ENCODE data around the gene BSN. TPM values are rescaled to one million over a fixed set of nuclear protein-coding genes. Genes with fewer than 3 reads are reported as not detected.
A peak's percentile ranks its signal among the peaks of the same experiment; 100 is the strongest.

The BSN gene
- total and polyA plus RNA-seq, 11 donors: 0.12 to 1.6 (median 0.75) TPM

- WGBS, 4 donors: 82 to 96% (median 83%) methylated on average over 13 to 21 of the region's 21 CpGs
- ATAC-seq (no peak), DNase-seq (no peak)
- Histone ChIP-seq H3K27ac (no peak overlapping the region), H3K4me3 (no peak overlapping the region), H3K4me1 (peaks cover 0 to 24% (median 4%) of the 10 kb centered on the region in 12 donors), H3K9me3 (no peaks in the 10 kb centered on the region), H3K36me3 (peaks cover 0 to 85% (median 53%) of the 10 kb centered on the region in 9 donors), H3K27me3 (no peaks in the 10 kb centered on the region)
- intact Hi-C loops (cut with DNase I): loop anchor here in 5 of 10 donors (2.0 to 10.0 kb wide), 8 partner anchors 136 to 213 kb away; partner anchors contain the start of gene MST1R (in 2 of the 5)
- TF ChIP-seq CTCF (IDR thresholded peaks at IDR 0.05) (peak in 8 of 12 donors; percentile 12 to 48 (median 31)), POLR2A (IDR thresholded peaks at IDR 0.05) (no peak)
Observed at GRCh38 chr3:49701388-49702077, 147.3 kb downstream of the BSN start.

- peaks cover 0 to 24% (median 4%) of the 10 kb centered on the region in 12 donors for H3K4me1 ChIP-seq
- DNase-seq: no peak
- H3K36me3 ChIP-seq: peaks cover 0 to 90% (median 60%) of the 10 kb centered on the region in 9 donors
- intact Hi-C loops (cut with DNase I): loop anchor here in 5 of 10 donors (2.0 to 10.0 kb wide), 8 partner anchors 135 to 212 kb away; partner anchors contain the start of gene MST1R (in 2 of the 5)
- no peak overlapping the region for H3K4me3 ChIP-seq
- H3K27ac ChIP-seq: no peak overlapping the region
- H3K9me3 ChIP-seq: no peaks in the 10 kb centered on the region
- WGBS, 4 donors: 91 to 96% (median 94%) methylated on average over 8 to 11 of the region's 11 CpGs
- no peak for TF ChIP-seq POLR2A (IDR thresholded peaks at IDR 0.05)
- TF ChIP-seq CTCF (IDR thresholded peaks at IDR 0.05): no peak
- H3K27me3 ChIP-seq: no peaks in the 10 kb centered on the region
- no peak for ATAC-seq
Observed at GRCh38 chr3:49702672-49703071, 148.4 kb downstream of the BSN start.

GRCh38 chr3:49703443-49703927, 149.2 kb downstream of the BSN start:
- H3K27me3 ChIP-seq: no peaks in the 10 kb centered on the region
- intact Hi-C loops (cut with DNase I): loop anchor here in 5 of 10 donors (2.0 to 10.0 kb wide), 8 partner anchors 134 to 211 kb away; partner anchors contain the start of gene MST1R (in 2 of the 5)
- peaks cover 0 to 88% (median 59%) of the 10 kb centered on the region in 9 donors for H3K36me3 ChIP-seq
- H3K4me3 ChIP-seq: no peak overlapping the region
- H3K27ac ChIP-seq: no peak overlapping the region
- peaks cover 0 to 21% (median 4%) of the 10 kb centered on the region in 12 donors for H3K4me1 ChIP-seq
- DNase-seq (peak in 3 of 5 donors; percentile 56 to 64 (median 56)), ATAC-seq (peak; percentile 34 to 78 (median 64))
- no peaks in the 10 kb centered on the region for H3K9me3 ChIP-seq
- TF ChIP-seq POLR2A (IDR thresholded peaks at IDR 0.05) (no peak), CTCF (IDR thresholded peaks at IDR 0.05) (peak; percentile 59 to 80 (median 74))
- WGBS, 4 donors: 58 to 79% (median 62%) methylated on average over 7 to 14 of the region's 14 CpGs

GRCh38 chr3:49703956-49704355, 149.7 kb downstream of the BSN start:
- Histone ChIP-seq H3K4me1 (peaks cover 0 to 16% (median 2%) of the 10 kb centered on the region in 12 donors), H3K27me3 (no peaks in the 10 kb centered on the region), H3K36me3 (peaks cover 0 to 85% (median 55%) of the 10 kb centered on the region in 9 donors), H3K9me3 (no peaks in the 10 kb centered on the region), H3K27ac (no peak overlapping the region), H3K4me3 (no peak overlapping the region)
- TF ChIP-seq POLR2A (IDR thresholded peaks at IDR 0.05): no peak
- no peak for TF ChIP-seq CTCF (IDR thresholded peaks at IDR 0.05)
- ATAC-seq (no peak), DNase-seq (no peak)
- intact Hi-C loops (cut with DNase I): loop anchor here in 7 of 10 donors (2.0 to 10.0 kb wide), 10 partner anchors 133 to 211 kb away; partner anchors contain the start of gene MST1R (in 2 of the 7)
- 88 to 91% (median 89%) methylated on average over 7 of the region's 7 CpGs for WGBS, 4 donors

Measured in heart left ventricle (tissue), 16 donors.